ENCODE results near the gene ZSCAN22. TPM values are rescaled to one million over a fixed set of nuclear protein-coding genes. Genes with fewer than 3 reads are reported as not detected.
A peak's percentile ranks its signal among the peaks of the same experiment; 100 is the strongest.

Gene ZSCAN22
- total RNA-seq (1.3 and 2.0 TPM in 2 replicates), polyA plus RNA-seq (2.2 and 3.0 TPM in 2 replicates)

GRCh38 chr19:58326914-58327726 lies at the start of gene ZSCAN22:
ZSCAN22 (plus strand) TSS chr19:58326994; CDS start chr19:58334803, 7,809 bp downstream.
- Histone ChIP-seq H3K27ac (peak within 1 kb of the TSS; percentile 91), H3K9me2 (replicated peaks; ENCODE audit: insufficient read depth) (no peaks in the 10 kb centered on the region), H3K4me3 (peak within 1 kb of the TSS; percentile 95), H2AFZ (peak within 1 kb of the TSS; percentile 89), H3K9me3 (ENCODE audit: low read depth) (no peaks in the 10 kb centered on the region), H3K4me2 (peak within 1 kb of the TSS; percentile 82), H3K27me3 (no peaks in the 10 kb centered on the region), H3K4me1 (ENCODE audit: insufficient read depth) (peaks cover 12% of the 10 kb centered on the region), H3K36me3 (replicated peaks; ENCODE audit: insufficient read depth, low read depth) (no peaks in the 10 kb centered on the region), H3K79me2 (peaks cover 56% of the 10 kb centered on the region), H4K20me1 (ENCODE audit: insufficient read depth, poor library complexity, severe bottlenecking) (no peaks in the 10 kb centered on the region)
- TF ChIP-seq EZH2 (IDR thresholded peaks at IDR 0.05; ENCODE audit: borderline replicate concordance) = no peak
- TF ChIP-seq CTCF (IDR thresholded peaks at IDR 0.05; ENCODE audit: poor library complexity) = no peak
- TF ChIP-seq EZH2phosphoT487 (IDR thresholded peaks at IDR 0.05; ENCODE audit: low read depth, severe bottlenecking, unreplicated experiment) = no peak
- peak; percentile 98 for DNase-seq (ENCODE audit: low spot score)
- under 1% methylated on average over 62 of the region's 62 CpGs for WGBS (ENCODE audit: low lambda C conversion rate, missing lambda C conversion rate)

- no peak overlapping the region for H2AFZ ChIP-seq
- no peak overlapping the region for H3K4me3 ChIP-seq
- H3K27me3 ChIP-seq = no peaks in the 10 kb centered on the region
- DNase-seq (ENCODE audit: low spot score) = no peak
- no peaks in the 10 kb centered on the region for H3K9me3 ChIP-seq (ENCODE audit: low read depth)
- H3K9me2 ChIP-seq (replicated peaks; ENCODE audit: insufficient read depth) = no peaks in the 10 kb centered on the region
- H4K20me1 ChIP-seq (ENCODE audit: insufficient read depth, poor library complexity, severe bottlenecking) = no peaks in the 10 kb centered on the region
- peak overlapping the region; percentile 78 for H3K4me2 ChIP-seq
- H3K4me1 ChIP-seq (ENCODE audit: insufficient read depth) = peaks cover 6% of the 10 kb centered on the region
- WGBS (ENCODE audit: low lambda C conversion rate, missing lambda C conversion rate) = 96% methylated on average over 7 of the region's 7 CpGs
- no peaks in the 10 kb centered on the region for H3K36me3 ChIP-seq (replicated peaks; ENCODE audit: insufficient read depth, low read depth)
- H3K79me2 ChIP-seq = peaks cover 49% of the 10 kb centered on the region
- H3K27ac ChIP-seq = no peak overlapping the region
- TF ChIP-seq EZH2phosphoT487 (IDR thresholded peaks at IDR 0.05; ENCODE audit: low read depth, severe bottlenecking, unreplicated experiment) (no peak), CTCF (IDR thresholded peaks at IDR 0.05; ENCODE audit: poor library complexity) (no peak), EZH2 (IDR thresholded peaks at IDR 0.05; ENCODE audit: borderline replicate concordance) (no peak)
Observed at GRCh38 chr19:58277197-58277596, 49.6 kb upstream of the ZSCAN22 start.

GRCh38 chr19:58277748-58278540 lies 48.9 kb upstream of the ZSCAN22 start:
- no peaks in the 10 kb centered on the region for H3K9me3 ChIP-seq (ENCODE audit: low read depth)
- H3K36me3 ChIP-seq (replicated peaks; ENCODE audit: insufficient read depth, low read depth) = no peaks in the 10 kb centered on the region
- no peaks in the 10 kb centered on the region for H3K27me3 ChIP-seq
- H3K27ac ChIP-seq = peak overlapping the region; percentile 86
- H2AFZ ChIP-seq = peak overlapping the region; percentile 70
- peaks cover 6% of the 10 kb centered on the region for H3K4me1 ChIP-seq (ENCODE audit: insufficient read depth)
- H3K4me3 ChIP-seq = peak overlapping the region; percentile 25
- no peak for DNase-seq (ENCODE audit: low spot score)
- peaks cover 52% of the 10 kb centered on the region for H3K79me2 ChIP-seq
- no peaks in the 10 kb centered on the region for H3K9me2 ChIP-seq (replicated peaks; ENCODE audit: insufficient read depth)
- TF ChIP-seq EZH2phosphoT487 (IDR thresholded peaks at IDR 0.05; ENCODE audit: low read depth, severe bottlenecking, unreplicated experiment) (no peak), EZH2 (IDR thresholded peaks at IDR 0.05; ENCODE audit: borderline replicate concordance) (no peak), CTCF (IDR thresholded peaks at IDR 0.05; ENCODE audit: poor library complexity) (no peak)
- 48% methylated on average over 25 of the region's 25 CpGs for WGBS (ENCODE audit: low lambda C conversion rate, missing lambda C conversion rate)
- no peaks in the 10 kb centered on the region for H4K20me1 ChIP-seq (ENCODE audit: insufficient read depth, poor library complexity, severe bottlenecking)
- peak overlapping the region; percentile 78 for H3K4me2 ChIP-seq

Measured in hepatocyte (in vitro differentiated cells).